ENCODE data around the gene WDR20. TPM values are rescaled to one million over a fixed set of nuclear protein-coding genes. Genes with fewer than 3 reads are reported as not detected.

The WDR20 gene
- polyA plus RNA-seq, 1 donor (not counting 4 experiments of a cell fraction or from before 2014, with no cell fraction given): 24.5 TPM

GRCh38 chr14:102116361-102117180 is 23.1 kb upstream of the WDR20 start:
- H3K4me3 ChIP-seq (ENCODE audit: control insufficient read depth in 2 of 3, extremely low read depth in 1 of 3, insufficient read depth in 2 of 3, low read depth in 1 of 3, low read length in 3 of 3): no peak overlapping the region
- H3K4me1 ChIP-seq (ENCODE audit: control insufficient read depth, extremely low read depth, insufficient read depth, low read length): no peaks in the 10 kb centered on the region
- H4K20me1 ChIP-seq (ENCODE audit: control insufficient read depth, extremely low read depth, insufficient read depth, low read length): no peaks in the 10 kb centered on the region
- no peaks in the 10 kb centered on the region for H3K36me3 ChIP-seq (ENCODE audit: control insufficient read depth in 2 of 2, extremely low read depth in 1 of 2, insufficient read depth in 2 of 2, low read length in 2 of 2)
- no peak overlapping the region for H3K27ac ChIP-seq (ENCODE audit: control insufficient read depth, insufficient read depth, low read length)
- no peak overlapping the region for H3K4me2 ChIP-seq (ENCODE audit: control insufficient read depth, extremely low read depth, insufficient read depth, low read depth, low read length)
- no peak for FAIRE-seq
- no peaks in the 10 kb centered on the region for H3K79me2 ChIP-seq (ENCODE audit: control insufficient read depth, insufficient read depth, low read length)
- DNase-seq (ENCODE audit: low read depth, low spot score): no peak
- H3K9me1 ChIP-seq (ENCODE audit: control insufficient read depth, extremely low read depth, insufficient read depth, low read length): no peaks in the 10 kb centered on the region
- dilution Hi-C loops (cut with MboI; ENCODE audit: extremely low pct_ligation_motif_present, low sequenced_read_pairs): no loop called here
- no peak overlapping the region for H2AFZ ChIP-seq (ENCODE audit: control insufficient read depth, low read length)
- peaks cover 2% of the 10 kb centered on the region for H3K9me3 ChIP-seq (ENCODE audit: control insufficient read depth, low read depth, low read length)
- no peaks in the 10 kb centered on the region for H3K27me3 ChIP-seq (ENCODE audit: control insufficient read depth, extremely low read depth, insufficient read depth, low read length)
- TF ChIP-seq EZH2 (IDR thresholded peaks at IDR 0.05; ENCODE audit: low read length) (no peak), CTCF (optimal IDR thresholded peaks at IDR 0.05 in 1 of 3, IDR thresholded peaks at IDR 0.05 in 1 of 3, conservative IDR thresholded peaks at IDR 0.05 in 1 of 3; ENCODE audit: extremely low read depth in 1 of 3, insufficient read depth in 2 of 3, low read length in 3 of 3) (no peak)
- no peak overlapping the region for H3K9ac ChIP-seq (ENCODE audit: control insufficient read depth, extremely low read depth, insufficient read depth, low read length)

DNA sequence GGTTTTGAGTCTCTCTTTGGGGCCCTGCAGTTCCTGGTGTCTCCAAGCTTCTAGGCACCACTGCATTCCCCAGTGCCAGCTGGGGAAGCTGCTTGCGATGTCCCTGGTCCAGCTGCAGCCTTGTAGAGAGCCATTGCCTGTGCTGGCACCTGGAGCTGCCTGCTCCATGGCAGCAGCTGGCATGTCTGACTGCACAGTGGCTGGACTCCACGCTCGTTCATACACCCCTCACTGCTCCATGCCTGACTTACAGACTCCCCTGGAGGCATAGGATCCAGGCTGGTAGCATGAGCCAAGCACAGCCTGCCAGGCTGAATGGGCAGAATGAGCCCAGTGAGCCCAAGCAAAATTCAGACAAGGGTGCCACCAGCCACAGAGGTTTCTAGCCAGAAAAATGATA is 21.8 kb upstream of the WDR20 start:
- Histone ChIP-seq H3K9me3 (ENCODE audit: control insufficient read depth, low read depth, low read length) (peaks cover 2% of the 10 kb centered on the region), H3K9me1 (ENCODE audit: control insufficient read depth, extremely low read depth, insufficient read depth, low read length) (no peaks in the 10 kb centered on the region), H3K4me2 (ENCODE audit: control insufficient read depth, extremely low read depth, insufficient read depth, low read depth, low read length) (no peak overlapping the region), H3K27me3 (ENCODE audit: control insufficient read depth, extremely low read depth, insufficient read depth, low read length) (no peaks in the 10 kb centered on the region), H2AFZ (ENCODE audit: control insufficient read depth, low read length) (no peak overlapping the region), H3K27ac (ENCODE audit: control insufficient read depth, insufficient read depth, low read length) (no peak overlapping the region), H3K9ac (ENCODE audit: control insufficient read depth, extremely low read depth, insufficient read depth, low read length) (no peak overlapping the region), H3K4me1 (ENCODE audit: control insufficient read depth, extremely low read depth, insufficient read depth, low read length) (no peaks in the 10 kb centered on the region), H3K4me3 (ENCODE audit: control insufficient read depth in 2 of 3, extremely low read depth in 1 of 3, insufficient read depth in 2 of 3, low read depth in 1 of 3, low read length in 3 of 3) (no peak overlapping the region), H3K36me3 (ENCODE audit: control insufficient read depth in 2 of 2, extremely low read depth in 1 of 2, insufficient read depth in 2 of 2, low read length in 2 of 2) (no peaks in the 10 kb centered on the region), H4K20me1 (ENCODE audit: control insufficient read depth, extremely low read depth, insufficient read depth, low read length) (no peaks in the 10 kb centered on the region), H3K79me2 (ENCODE audit: control insufficient read depth, insufficient read depth, low read length) (no peaks in the 10 kb centered on the region)
- FAIRE-seq (no peak), DNase-seq (ENCODE audit: low read depth, low spot score) (no peak)
- dilution Hi-C loops (cut with MboI; ENCODE audit: extremely low pct_ligation_motif_present, low sequenced_read_pairs): no loop called here
- TF ChIP-seq CTCF (optimal IDR thresholded peaks at IDR 0.05 in 1 of 3, IDR thresholded peaks at IDR 0.05 in 1 of 3, conservative IDR thresholded peaks at IDR 0.05 in 1 of 3; ENCODE audit: extremely low read depth in 1 of 3, insufficient read depth in 2 of 3, low read length in 3 of 3): no peak
- TF ChIP-seq EZH2 (IDR thresholded peaks at IDR 0.05; ENCODE audit: low read length): no peak
